22Rv1 (cell line): ENCODE measurements around the gene KAZN.

Experiments used
- H3K27ac ChIP-seq: fragments of 450-650 bp; 2 replicates; pipeline ENCODE4 v1.5.1; 2017
- ZFX ChIP-seq: fragments of 450-650 bp; IDR thresholded peaks from 2 replicates; pipeline ENCODE4 v1.6.1; 2017; ENCODE audit warnings: antibody characterized with exemption, borderline replicate concordance
- TF ChIP-seq, protein P1 (sequence below): fragments of 450-650 bp; IDR thresholded peaks from 2 replicates; pipeline ENCODE4 v1.5.1; 2017; ENCODE audit warnings: mild to moderate bottlenecking

The KAZN gene

GRCh38 chr1:14666962-14667650 is 68.6 kb downstream of the KAZN start:
- TF ChIP-seq, protein P1, sequence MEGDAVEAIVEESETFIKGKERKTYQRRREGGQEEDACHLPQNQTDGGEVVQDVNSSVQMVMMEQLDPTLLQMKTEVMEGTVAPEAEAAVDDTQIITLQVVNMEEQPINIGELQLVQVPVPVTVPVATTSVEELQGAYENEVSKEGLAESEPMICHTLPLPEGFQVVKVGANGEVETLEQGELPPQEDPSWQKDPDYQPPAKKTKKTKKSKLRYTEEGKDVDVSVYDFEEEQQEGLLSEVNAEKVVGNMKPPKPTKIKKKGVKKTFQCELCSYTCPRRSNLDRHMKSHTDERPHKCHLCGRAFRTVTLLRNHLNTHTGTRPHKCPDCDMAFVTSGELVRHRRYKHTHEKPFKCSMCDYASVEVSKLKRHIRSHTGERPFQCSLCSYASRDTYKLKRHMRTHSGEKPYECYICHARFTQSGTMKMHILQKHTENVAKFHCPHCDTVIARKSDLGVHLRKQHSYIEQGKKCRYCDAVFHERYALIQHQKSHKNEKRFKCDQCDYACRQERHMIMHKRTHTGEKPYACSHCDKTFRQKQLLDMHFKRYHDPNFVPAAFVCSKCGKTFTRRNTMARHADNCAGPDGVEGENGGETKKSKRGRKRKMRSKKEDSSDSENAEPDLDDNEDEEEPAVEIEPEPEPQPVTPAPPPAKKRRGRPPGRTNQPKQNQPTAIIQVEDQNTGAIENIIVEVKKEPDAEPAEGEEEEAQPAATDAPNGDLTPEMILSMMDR: no peak
- no peak for TF ChIP-seq ZFX
- H3K27ac ChIP-seq: no peak overlapping the region

DNA sequence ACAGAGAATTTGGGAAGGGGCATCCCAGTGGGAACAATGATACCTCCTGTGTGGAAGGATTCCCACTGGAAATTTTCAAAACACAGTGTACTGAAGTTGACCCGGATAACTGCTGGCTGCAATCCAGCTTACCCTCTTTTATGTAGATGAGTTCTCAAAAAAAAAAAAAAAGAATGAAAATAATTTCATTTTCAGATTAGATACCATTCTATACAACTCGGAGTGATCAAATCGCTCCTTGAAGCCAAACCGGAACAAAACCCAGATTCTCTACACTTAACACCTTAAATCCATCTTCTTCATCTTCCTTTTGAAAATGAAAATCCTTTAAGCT is 69.1 kb downstream of the KAZN start:
- no peak overlapping the region for H3K27ac ChIP-seq
- TF ChIP-seq ZFX: no peak
- TF ChIP-seq, protein P1: no peak

- H3K27ac ChIP-seq: no peak overlapping the region
- no peak for TF ChIP-seq ZFX
- TF ChIP-seq, protein P1: no peak
These were observed 70.1 kb downstream of the KAZN start for GRCh38 chr1:14668538-14668937.

DNA sequence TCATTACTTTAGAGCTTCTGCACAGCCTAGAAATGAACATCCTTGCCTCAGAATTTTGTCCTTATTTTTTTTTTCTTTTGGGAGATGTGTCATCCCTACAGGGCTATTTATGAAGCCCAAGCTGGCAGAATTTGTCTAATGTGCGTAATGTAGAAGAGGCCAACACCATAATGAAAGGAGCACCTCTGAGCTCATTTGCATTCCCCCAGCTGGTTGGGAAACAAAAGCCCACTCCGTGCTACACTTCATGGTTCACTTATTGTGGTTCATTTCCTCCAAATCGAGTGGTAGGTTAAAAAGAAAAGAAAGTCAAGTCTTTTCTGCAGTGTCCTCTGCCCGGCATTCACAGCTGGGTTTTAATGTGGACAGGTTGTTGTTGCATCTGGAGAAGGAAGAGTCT is 73.5 kb downstream of the KAZN start:
- TF ChIP-seq, protein P1: no peak
- no peak for TF ChIP-seq ZFX

DNA sequence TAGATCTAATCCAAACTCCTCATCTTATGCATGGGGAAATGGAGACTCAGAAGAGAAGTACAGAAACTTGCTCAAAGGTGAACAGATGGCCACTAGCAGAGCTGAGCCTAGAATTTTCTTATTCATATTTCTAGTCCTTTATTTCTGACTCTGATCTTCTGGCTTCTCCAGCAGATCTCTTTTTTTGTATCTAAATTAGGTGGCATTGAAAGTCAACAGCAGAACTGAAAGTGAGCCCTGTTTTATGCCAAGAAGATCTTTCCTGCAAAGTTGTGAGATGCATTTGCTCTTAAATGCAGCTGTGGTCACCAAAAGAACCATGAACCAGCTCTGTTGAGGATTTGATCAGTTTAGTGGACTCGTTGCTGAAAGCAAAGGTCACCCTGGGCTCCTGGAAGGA is 75.5 kb downstream of the KAZN start:
- no peak overlapping the region for H3K27ac ChIP-seq
- TF ChIP-seq, protein P1: no peak
- TF ChIP-seq ZFX: no peak

More for the DNA sequence above, 73.5 kb downstream of the KAZN start:
- H3K27ac ChIP-seq: no peak overlapping the region

GRCh38 chr1:14676400-14676799 is 77.9 kb downstream of the KAZN start:
- H3K27ac ChIP-seq: no peak overlapping the region
- TF ChIP-seq, protein P1: no peak
- no peak for TF ChIP-seq ZFX

- TF ChIP-seq, protein P1: no peak
- TF ChIP-seq ZFX: no peak
- no peak overlapping the region for H3K27ac ChIP-seq
These were observed 78.9 kb downstream of the KAZN start for GRCh38 chr1:14677292-14677971.
